Stimulated activated naive CD4-positive, alpha-beta T cell (primary cell): ENCODE results near the gene CNDP2.

Source experiments
- DNase-seq, 6 experiments: peaks; one replicate each; lab custom pipeline; 2025; lab: John Stamatoyannopoulos, UW

The CNDP2 gene

DNA sequence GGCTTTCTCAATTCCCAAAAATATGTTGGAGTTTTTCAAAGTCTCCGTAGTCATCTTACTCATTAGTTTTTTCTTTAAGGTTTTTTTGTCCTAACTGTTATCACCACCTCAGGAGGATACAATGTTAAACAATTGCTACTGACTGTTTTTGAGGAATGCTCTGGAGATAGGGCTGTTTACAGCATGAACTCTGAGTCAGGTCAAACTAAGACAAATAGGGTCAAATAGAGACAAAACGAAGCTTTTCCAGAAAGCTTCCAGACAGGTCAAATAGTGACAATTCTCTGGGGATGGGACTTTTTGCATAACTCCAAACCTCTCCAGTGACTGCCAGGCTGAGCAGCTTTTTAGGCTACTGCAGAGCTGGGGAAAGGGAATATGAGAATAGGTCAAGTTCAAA, 23.9 kb upstream of the CNDP2 start:
- DNase-seq, result no peak

DNA sequence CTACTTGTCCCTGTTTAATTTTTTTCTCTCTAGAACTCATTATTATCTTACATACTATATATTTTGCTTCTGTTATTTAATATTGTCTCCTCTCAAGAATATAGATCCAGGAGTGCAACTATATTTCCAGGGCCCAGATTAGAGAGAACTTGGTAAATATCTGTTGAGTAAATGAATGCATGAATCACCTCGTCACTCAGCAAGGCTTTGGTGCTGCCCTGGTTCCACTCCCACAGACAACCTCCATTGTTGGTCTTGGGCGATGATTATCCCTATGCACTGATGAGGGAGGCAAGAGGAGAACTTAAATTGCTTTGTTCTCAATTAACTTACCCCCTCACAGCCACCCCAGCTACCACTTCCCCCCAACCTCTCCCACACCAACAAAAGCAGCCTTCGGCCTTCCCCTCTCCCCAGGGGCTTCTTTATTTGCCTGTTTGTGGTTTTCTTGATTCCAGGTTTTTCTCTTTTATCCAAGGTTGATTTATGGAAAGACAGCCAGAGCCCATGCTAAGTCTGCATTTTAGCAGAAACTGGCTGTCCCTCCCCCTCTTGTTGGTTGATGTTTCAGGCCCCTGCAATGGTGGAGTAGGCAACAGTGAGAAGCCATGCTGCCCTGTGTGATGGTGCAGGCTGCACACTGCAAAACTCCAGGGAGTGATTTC, 22.1 kb upstream of the CNDP2 start:
- no peak for DNase-seq

DNA sequence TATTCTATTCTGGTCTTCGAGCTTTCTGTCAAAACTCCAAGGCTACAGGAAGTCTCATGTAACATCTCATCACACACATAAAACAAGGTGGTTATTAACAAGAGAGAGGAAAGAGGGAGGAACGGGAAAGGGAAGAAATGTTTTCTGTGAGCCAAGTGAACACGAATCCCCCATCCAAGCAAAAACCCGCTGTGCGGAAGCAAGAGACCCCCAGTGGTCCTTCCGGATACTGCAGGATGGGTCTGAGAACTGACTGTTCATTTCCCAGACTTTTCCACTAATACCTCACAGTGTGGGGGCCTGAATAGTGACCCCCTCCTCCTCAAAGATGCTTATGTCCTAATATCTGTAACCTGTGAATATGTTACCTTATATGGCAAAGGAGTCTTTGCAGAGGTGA, 20.0 kb upstream of the CNDP2 start:
- DNase-seq, result no peak

DNA sequence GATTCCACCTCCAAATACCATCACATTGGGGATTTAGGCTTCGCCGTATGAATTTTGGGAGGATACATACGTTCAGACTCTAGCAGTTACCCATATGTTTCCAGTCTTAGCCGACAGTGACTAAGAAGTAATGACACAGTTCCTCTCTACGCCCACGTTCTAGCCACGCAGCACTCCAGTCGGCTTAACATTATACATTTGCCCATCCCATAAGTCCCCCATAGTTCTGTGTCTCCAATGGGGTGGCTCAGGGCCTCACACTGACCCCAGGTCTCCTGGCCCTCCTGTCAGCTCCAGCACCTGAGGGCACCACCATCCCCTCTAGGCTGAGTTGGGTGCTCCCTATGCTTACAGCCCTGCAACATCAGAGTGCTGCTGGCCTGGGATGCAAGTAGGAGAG, 18.4 kb upstream of the CNDP2 start:
- no peak for DNase-seq

- DNase-seq, result no peak
These were observed 17.8 kb upstream of the CNDP2 start for GRCh38 chr18:74478316-74478715.

GRCh38 chr18:74478880-74479279, 17.3 kb upstream of the CNDP2 start:
- no peak for DNase-seq

DNA sequence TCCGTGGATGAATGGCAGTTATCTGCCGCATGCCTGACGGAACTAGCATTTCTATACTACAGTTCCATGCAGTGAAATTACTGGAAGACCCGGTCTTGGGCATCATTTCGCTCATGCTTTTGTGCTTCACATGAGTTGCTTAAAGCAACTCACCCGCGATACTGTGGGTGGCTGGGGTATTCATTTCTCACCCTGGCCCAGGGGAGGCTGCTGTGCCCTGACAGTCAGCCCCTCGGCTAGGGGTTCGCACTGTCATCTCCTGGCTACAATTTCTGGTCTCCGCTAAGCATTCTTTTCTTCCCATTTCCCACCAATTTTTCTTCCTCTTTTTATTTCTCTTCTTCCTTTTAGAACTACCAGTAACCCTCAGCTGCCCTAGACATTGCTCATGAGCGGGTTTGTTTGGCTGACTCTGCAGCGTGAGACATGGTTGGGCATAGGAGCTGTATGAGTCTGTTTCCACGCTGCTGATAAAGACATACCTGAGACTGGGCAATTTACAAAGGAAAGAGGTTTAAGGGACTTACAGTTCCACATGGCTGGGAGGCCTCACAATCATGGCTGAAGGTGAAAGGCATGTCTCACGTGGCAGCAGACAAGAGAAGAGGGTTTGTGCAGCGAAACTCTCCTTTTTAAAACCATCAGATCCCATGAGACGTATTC, 16.5 kb upstream of the CNDP2 start:
- no peak for DNase-seq

DNA sequence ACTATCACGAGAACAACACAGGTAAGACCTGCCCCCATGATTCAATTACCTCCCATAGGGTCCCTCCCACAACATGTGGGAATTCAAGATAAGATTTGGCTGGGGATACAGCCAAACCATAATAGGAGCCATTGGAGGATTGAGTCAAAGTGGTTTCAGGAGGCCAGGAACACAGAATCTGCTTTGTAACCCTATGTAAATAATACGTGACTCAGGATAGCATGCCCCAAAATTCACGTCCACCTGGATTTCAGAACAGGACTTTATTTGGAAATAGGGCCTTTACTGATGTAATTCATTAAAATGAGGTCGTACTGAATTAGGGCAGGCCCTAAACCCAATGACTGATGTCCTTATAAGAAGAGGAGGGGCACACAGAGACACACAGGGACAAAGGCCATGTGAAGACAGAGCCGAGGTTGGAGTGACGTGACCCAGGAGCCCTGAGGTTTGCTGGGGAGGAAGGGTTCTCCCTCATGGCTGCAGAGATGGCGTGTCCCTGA, 16.0 kb upstream of the CNDP2 start:
- DNase-seq, result no peak

DNA sequence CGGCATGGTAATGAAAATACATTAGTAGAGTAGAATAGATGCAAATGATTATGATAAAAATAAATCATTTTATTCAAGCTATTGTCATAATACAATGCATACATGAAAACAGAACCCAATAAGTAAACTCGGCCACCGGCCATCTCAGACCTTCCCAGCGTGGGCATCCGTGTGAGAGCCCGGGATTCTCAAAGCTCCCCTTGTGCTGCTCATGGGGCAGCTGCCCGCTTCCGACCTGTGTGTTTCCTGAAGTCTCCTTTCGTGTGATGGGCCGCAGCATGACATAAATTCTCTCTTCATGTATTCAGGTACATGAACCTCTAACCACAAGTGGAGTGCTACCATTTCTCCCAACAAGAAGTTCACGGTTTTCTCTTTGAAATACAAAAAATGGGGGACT, 13.5 kb upstream of the CNDP2 start:
- DNase-seq, result no peak

- no peak for DNase-seq
These were observed 9.9 kb upstream of the CNDP2 start for GRCh38 chr18:74486119-74486849.

DNA sequence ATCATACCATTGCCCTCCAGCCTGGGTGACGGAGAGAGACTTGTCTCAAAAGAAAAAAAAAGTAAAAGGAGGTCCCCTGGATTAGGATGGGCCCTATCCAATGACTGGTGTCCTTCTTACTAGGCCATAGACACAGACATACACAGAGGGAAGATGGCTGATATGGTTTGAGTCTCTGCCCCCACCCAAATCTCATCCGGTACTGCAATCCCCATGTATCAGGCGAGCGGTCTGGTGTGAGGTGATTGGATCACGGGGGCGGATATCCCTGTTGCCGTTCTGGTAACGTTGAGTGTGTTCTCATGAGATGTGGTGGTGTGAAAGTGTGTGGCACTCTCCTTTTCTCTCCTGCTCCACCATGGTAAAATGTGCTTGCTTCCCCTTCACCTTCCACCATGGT, 7.8 kb upstream of the CNDP2 start:
- no peak for DNase-seq

DNA sequence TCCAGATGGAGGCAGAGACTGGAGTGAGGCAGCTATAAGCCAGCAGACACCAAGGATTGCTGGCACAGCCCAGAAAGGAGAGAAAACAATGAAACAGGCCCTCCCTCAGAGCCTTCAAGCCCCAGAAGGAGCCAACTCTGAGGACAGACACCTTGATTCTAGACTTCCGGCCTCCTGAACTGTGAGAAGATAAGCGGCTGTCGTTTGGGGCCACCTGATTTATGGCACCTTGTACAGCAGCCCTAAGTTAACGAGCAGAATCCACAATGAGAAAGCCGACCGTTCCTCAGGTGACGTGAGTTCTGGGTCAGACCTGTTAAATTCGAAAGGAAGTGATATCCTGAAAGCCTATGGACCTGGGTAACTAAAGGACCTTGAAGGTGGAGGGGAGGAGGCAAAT, 7.3 kb upstream of the CNDP2 start:
- DNase-seq, result no peak

DNA sequence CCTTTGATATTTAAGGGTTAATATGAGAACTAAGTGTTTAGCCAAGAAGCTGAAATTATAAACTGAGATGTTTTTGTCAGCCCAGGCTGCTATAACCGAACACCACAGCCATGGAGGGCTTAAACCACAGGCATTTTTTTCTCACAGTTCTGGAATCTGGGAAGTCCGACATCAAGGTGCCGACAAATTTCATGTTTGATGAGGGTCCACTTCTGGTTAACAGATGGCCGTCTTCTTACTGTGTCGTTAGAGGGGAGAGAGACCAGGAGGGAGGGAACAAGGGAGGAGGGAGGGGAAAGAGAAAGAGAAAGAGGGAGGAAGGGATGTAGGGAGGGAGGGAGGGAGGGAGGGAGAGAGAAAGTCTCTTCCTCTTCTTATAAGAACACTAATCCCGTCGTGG, 6.5 kb upstream of the CNDP2 start:
- DNase-seq, result no peak

- no peak for DNase-seq
These were observed 3.9 kb upstream of the CNDP2 start for GRCh38 chr18:74492259-74492658.

- peak; percentile 34 to 81 (median 65) for DNase-seq
These were observed 2.5 kb upstream of the CNDP2 start for GRCh38 chr18:74493689-74494088.

GRCh38 chr18:74494514-74494913, 1.6 kb upstream of the CNDP2 start:
- no peak for DNase-seq

- peak in 3 of 6 experiments; percentile 48 to 66 (median 53) for DNase-seq
These were observed 553 bp downstream of the CNDP2 start for GRCh38 chr18:74496508-74497323.

- no peak for DNase-seq
These were observed 1.1 kb downstream of the CNDP2 start for GRCh38 chr18:74497324-74497676.

DNA sequence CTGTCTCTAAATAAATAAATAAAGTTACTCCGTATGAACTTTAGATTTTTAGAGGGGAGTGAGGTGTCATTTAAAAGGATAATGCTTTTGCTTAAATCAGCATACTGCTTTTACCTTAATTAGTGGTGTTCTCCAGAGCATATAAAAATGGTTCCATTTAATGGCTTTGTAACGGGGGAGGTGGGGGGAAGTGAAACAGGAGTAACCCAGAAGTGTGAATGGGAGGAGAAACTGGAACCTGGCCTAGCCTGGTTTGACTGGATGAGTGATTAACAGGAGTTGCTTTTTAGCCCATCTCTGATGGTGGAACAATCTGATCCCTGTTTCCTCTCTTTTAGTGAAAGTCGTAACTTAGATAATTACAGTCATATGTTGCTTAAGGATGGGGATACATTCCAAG, 1.6 kb downstream of the CNDP2 start:
- no peak for DNase-seq

DNA sequence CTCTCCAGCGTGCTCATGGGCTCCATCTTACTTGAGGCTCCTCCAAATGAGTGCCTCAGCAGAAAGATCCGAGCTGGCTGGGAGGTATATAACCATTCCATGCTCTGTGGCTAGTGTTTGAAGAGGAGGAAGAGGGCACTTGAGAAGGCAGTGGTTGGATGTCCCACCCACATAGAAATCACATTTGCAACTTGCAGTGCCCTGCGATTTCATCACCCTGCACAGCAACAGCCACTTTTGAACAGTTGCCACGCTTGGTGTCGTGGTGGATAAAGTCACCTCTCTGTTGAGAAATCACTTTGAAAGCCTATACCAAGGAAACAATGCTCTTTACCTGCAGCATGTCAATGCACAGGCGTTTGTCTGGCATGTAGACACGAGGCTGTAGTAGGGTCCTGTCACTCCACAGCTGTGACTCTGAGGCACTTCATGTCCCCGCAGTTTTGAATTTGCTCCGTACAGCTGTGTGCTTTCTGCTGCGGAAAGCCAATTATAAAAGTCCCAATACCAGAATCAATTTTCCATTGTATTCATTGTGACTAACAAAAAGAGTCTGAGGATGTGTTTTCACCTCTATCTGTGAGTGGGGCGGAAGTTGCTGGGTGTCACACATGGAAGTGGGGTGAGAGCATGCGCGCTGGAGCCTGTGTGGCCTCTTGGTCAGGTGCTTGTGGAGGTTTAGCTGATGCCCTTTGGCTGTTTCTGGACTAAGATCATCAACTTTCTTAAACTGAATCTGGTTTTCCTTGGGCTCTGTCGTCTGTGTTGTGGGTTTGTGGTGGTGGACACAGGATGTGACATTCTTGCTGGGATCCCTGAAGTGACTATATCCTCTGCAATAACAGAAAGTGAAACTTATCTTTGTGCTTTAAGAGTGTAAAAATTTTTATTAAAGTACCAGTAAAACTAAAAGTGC, 2.8 kb downstream of the CNDP2 start:
- peak; percentile 50 to 93 (median 72) for DNase-seq

- DNase-seq, result peak in 5 of 6 experiments; percentile 13 to 82 (median 57)
These were observed 3.5 kb downstream of the CNDP2 start for GRCh38 chr18:74499633-74500032.
